ENCODE measurements around the gene ZMYND19. TPM values are rescaled to one million over a fixed set of nuclear protein-coding genes. Genes with fewer than 3 reads are reported as not detected.

ZMYND19 gene
- total RNA-seq, 1 experiment from 2014 or later = 79.2 TPM

DNA sequence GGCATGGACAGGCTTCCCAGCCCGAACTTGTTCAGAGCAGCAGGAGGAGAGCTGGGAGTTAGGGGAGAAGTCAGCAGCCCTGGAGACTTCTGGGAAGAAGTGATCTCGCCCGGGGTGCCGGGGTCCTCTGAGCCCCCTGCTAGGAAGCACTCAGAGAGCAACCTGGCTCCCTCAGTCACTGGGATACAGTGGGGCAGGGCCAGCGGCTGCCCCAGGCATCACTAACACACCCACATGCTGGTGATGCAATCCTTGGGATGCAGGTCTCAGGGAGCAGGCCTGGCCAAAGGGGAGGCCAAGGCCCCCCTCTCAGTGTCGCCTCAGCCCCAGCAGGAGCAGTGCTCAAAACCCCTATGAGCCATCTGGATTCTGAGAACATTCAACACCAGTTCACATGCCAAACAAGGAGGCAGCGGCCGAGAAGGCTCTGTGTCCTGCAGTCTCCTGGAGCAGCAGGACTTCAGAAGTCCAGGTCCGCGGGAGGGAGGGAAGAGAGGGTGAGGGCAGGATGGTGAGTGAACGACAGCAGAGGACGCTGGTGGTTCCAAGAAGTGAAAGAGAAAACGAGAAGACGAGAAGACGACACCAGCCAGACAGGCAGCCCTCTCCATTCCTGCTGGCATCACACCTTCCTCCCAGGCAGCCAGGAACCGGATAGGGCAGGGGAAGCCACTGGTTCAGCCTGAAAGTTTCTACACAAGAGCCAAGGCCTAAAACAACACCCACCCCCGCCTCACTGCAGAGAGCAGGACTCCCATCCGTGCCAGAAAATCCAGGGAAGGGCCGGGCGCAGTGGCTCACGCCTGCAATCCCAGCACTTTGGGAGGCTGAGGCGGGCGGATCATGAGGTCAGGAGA, 42.4 kb downstream of the ZMYND19 start:
- Histone ChIP-seq H3K14ac (ENCODE audit: insufficient read depth, low read length) (no peak overlapping the region), H3K56ac (ENCODE audit: insufficient read length, low read depth, low read length) (no peak overlapping the region), H3T11ph (ENCODE audit: low read length) (no peak overlapping the region), H3K79me1 (ENCODE audit: insufficient read depth, low read depth, low read length, poor library complexity, severe bottlenecking) (no peaks in the 10 kb centered on the region), H3K4me1 (ENCODE audit: insufficient read depth, low read length) (no peaks in the 10 kb centered on the region), H3K27me3 (ENCODE audit: insufficient read depth, low read length) (no peaks in the 10 kb centered on the region), H4K5ac (ENCODE audit: insufficient read length, low read depth, low read length) (no peak overlapping the region), H3K27ac (ENCODE audit: insufficient read length, low read depth, low read length) (no peak overlapping the region), H3K18ac (ENCODE audit: insufficient read length, low read depth, low read length) (no peak overlapping the region), H2BK15ac (ENCODE audit: low read depth, low read length) (no peak overlapping the region), H2BK20ac (ENCODE audit: low read depth, low read length, poor library complexity, severe bottlenecking) (no peak overlapping the region), H3K4ac (ENCODE audit: low read depth, low read length) (no peak overlapping the region), H4K8ac (replicated peaks; ENCODE audit: insufficient read length, low read depth, low read length) (no peak overlapping the region), H3K23ac (ENCODE audit: insufficient read length, low read depth, low read length) (no peak overlapping the region), H2BK5ac (ENCODE audit: insufficient read length, low read length) (no peak overlapping the region), H2AFZ (ENCODE audit: low read length) (no peak overlapping the region), H2AK5ac (ENCODE audit: insufficient read length, low read length) (no peak overlapping the region), H3K23me2 (ENCODE audit: insufficient read length, low read depth, low read length, poor library complexity, severe bottlenecking) (peaks cover 10% of the 10 kb centered on the region), H3K9ac (ENCODE audit: extremely low read depth, insufficient read length, low read length) (no peak overlapping the region), H4K91ac (ENCODE audit: insufficient read length, low read depth, low read length) (no peak overlapping the region), H2BK12ac (ENCODE audit: insufficient read length, low read depth, low read length) (no peak overlapping the region), H3K4me2 (ENCODE audit: insufficient read depth, insufficient read length, low read length) (no peak overlapping the region), H3K9me3 (ENCODE audit: control insufficient read depth, low read depth, low read length) (no peaks in the 10 kb centered on the region), H2BK120ac (ENCODE audit: low read depth, low read length, poor library complexity, severe bottlenecking) (no peak overlapping the region), H3K79me2 (ENCODE audit: insufficient read depth, low read length) (no peaks in the 10 kb centered on the region), H4K20me1 (ENCODE audit: control insufficient read depth, insufficient read depth, insufficient read length) (no peaks in the 10 kb centered on the region)
- no peak for DNase-seq
- H3K9me3 Mint-ChIP-seq = peaks cover 20 to 23% of the 10 kb centered on the region in 2 experiments
- H3K36me3 Mint-ChIP-seq (ENCODE audit: insufficient read depth in 1 of 3, low read depth in 3 of 3) = peaks cover 14 to 21% (median 20%) of the 10 kb centered on the region in 3 experiments
- peak overlapping the region in 1 of 2 experiments; percentile 67; a peak in 1 of 5 replicates for H3K4me3 Mint-ChIP-seq
- TF ChIP-seq CTCF (conservative IDR thresholded peaks at IDR 0.05) = no peak
- no CpG with 5 or more reads among the region's 23 CpGs for WGBS (ENCODE audit: extremely low coverage, insufficient read length, low lambda C conversion rate)
- no peaks in the 10 kb centered on the region; the same call in 1 of the 2 replicates for H3K27me3 Mint-ChIP-seq (ENCODE audit: low read depth)
- no peak overlapping the region for H3K27ac Mint-ChIP-seq
- H3K4me1 Mint-ChIP-seq = peaks cover 6 to 7% of the 10 kb centered on the region in 2 experiments; a peak in 3 of 4 replicates

All from H9 (cell line).